GM23248 (cell line): ENCODE measurements around the gene RAI1. TPM values are rescaled to one million over a fixed set of nuclear protein-coding genes. Genes with fewer than 3 reads are reported as not detected.

Source experiments
- DNase-seq: peaks from one replicate; pipeline ENCODE4 v3.0.0-alpha.2; 2015
- H2AFZ ChIP-seq: fragments of 200-600 bp; sonication (generic); 2 replicates; pipeline ENCODE4 v1.6.1; 2016; ENCODE audit warnings: antibody characterized with exemption
- H3F3A ChIP-seq: fragments of 200-600 bp; sonication (generic); 2 replicates; pipeline ENCODE4 v1.6.1; 2016; ENCODE audit warnings: mild to moderate bottlenecking, antibody characterized with exemption, mixed run types; ENCODE audit not compliant: insufficient read depth
- H3K27ac ChIP-seq: fragments of 200-600 bp; sonication (generic); 2 replicates; pipeline ENCODE4 v1.5.1; 2016; ENCODE audit warnings: mild to moderate bottlenecking
- H3K27me3 ChIP-seq: fragments of 200-600 bp; sonication (generic); replicated peaks from 2 replicates; pipeline ENCODE4 v1.6.1; 2016; ENCODE audit warnings: mild to moderate bottlenecking; ENCODE audit not compliant: insufficient read depth
- H3K36me3 ChIP-seq: fragments of 200-600 bp; sonication (generic); 2 replicates; pipeline ENCODE4 v1.6.1; 2016; ENCODE audit warnings: low read depth, mild to moderate bottlenecking
- H3K4me1 ChIP-seq: fragments of 200-600 bp; sonication (generic); 2 replicates; pipeline ENCODE4 v1.6.1; 2016; ENCODE audit warnings: mild to moderate bottlenecking; ENCODE audit not compliant: insufficient read depth
- H3K4me2 ChIP-seq: fragments of 200-600 bp; sonication (generic); one replicate; pipeline ENCODE4 v1.6.1; 2016; ENCODE audit warnings: mild to moderate bottlenecking; ENCODE audit not compliant: unreplicated experiment
- H3K4me3 ChIP-seq: fragments of 200-600 bp; sonication (generic); 2 replicates; pipeline ENCODE4 v1.5.1; 2016; ENCODE audit warnings: mild to moderate bottlenecking
- H3K79me2 ChIP-seq: fragments of 200-600 bp; sonication (generic); 2 replicates; pipeline ENCODE4 v1.6.1; 2016; ENCODE audit warnings: mild to moderate bottlenecking; ENCODE audit not compliant: insufficient read depth
- H3K9ac ChIP-seq: fragments of 200-600 bp; sonication (generic); 2 replicates; pipeline ENCODE4 v1.6.1; 2016; ENCODE audit warnings: mild to moderate bottlenecking
- H3K9me2 ChIP-seq: fragments of 200-600 bp; sonication (generic); 2 replicates; pipeline ENCODE4 v1.6.1; 2016; ENCODE audit warnings: mixed run types, mild to moderate bottlenecking, moderate library complexity; ENCODE audit not compliant: insufficient read depth
- H3K9me3 ChIP-seq: fragments of 200-600 bp; sonication (generic); one replicate; pipeline ENCODE4 v1.6.1; 2017; ENCODE audit warnings: low read depth
- H4K20me1 ChIP-seq: fragments of 200-600 bp; sonication (generic); 2 replicates; pipeline ENCODE4 v1.6.0; 2016; ENCODE audit not compliant: insufficient read depth
- EZH2 ChIP-seq: fragments of 200-600 bp; sonication (generic); IDR thresholded peaks from 2 replicates; pipeline ENCODE4 v1.6.1; 2018; ENCODE audit warnings: antibody characterized with exemption, mild to moderate bottlenecking; ENCODE audit not compliant: insufficient read depth, poor library complexity, severe bottlenecking
- EZH2phosphoT487 ChIP-seq: fragments of 200-600 bp; sonication (generic); IDR thresholded peaks from 2 replicates; pipeline ENCODE4 v1.6.1; 2018; ENCODE audit warnings: antibody characterized with exemption, moderate library complexity, mild to moderate bottlenecking, low read depth; ENCODE audit not compliant: insufficient read depth
- WGBS, 2 experiments: methylation state at CpG; one replicate each; pipeline ENCODE4 v1.1.6; 2015 to 2017; ENCODE audit warnings: low lambda C conversion rate in 2 of 2, low coverage in 1 of 2; ENCODE audit errors: missing lambda C conversion rate in 2 of 2; 5-methylcytosine and 5-hydroxymethylcytosine counted together
- in situ Hi-C: fragments of 300-500 bp; cut with MboI; formaldehyde crosslinking; loops from 2 replicates; pipeline ENCODE4 v1.15.0; 2020
- polyA plus RNA-seq: library from polyadenylated mRNA; unstranded; fragments of >200 nt; fragmentation: Nextera tagmentation; extraction: Ambion mirVana; gene quantifications from 2 replicates; pipeline ENCODE4 v1.2.1, GENCODE V29; 2016
- total RNA-seq: library from RNA; depleted of rRNA; stranded (reverse); fragments of >200 nt; shearing (Covaris generic); gene quantifications from 2 replicates; pipeline ENCODE4 v1.2.3, GENCODE V29; 2014

Gene RAI1
- total and polyA plus RNA-seq, 2 experiments from 2014 or later = 5.2 to 9.1 TPM

- peaks cover 26% of the 10 kb centered on the region for H3K79me2 ChIP-seq
- H3K27me3 ChIP-seq = no peaks in the 10 kb centered on the region
- TF ChIP-seq EZH2 (no peak), EZH2phosphoT487 (no peak)
- no peaks in the 10 kb centered on the region for H3K9me3 ChIP-seq
- in situ Hi-C loops = no loop called here
- H3F3A ChIP-seq = peaks cover 38% of the 10 kb centered on the region
- H2AFZ ChIP-seq = peak overlapping the region; percentile 40; the same call in 1 of the 2 replicates
- WGBS, 2 experiments = 43 to 45% methylated on average over 10 to 11 of the region's 11 CpGs
- H3K9ac ChIP-seq = peak overlapping the region; percentile 93
- H3K9me2 ChIP-seq = no peaks in the 10 kb centered on the region
- peak; percentile 73 for DNase-seq
- no peak overlapping the region for H3K4me3 ChIP-seq
- no peak overlapping the region for H3K4me2 ChIP-seq
- no peaks in the 10 kb centered on the region for H3K36me3 ChIP-seq
- no peaks in the 10 kb centered on the region for H4K20me1 ChIP-seq
- H3K27ac ChIP-seq = peak overlapping the region; percentile 95
- H3K4me1 ChIP-seq = peaks cover 38% of the 10 kb centered on the region
Observed at GRCh38 chr17:17837966-17838962, 157.0 kb downstream of the RAI1 start.

DNA sequence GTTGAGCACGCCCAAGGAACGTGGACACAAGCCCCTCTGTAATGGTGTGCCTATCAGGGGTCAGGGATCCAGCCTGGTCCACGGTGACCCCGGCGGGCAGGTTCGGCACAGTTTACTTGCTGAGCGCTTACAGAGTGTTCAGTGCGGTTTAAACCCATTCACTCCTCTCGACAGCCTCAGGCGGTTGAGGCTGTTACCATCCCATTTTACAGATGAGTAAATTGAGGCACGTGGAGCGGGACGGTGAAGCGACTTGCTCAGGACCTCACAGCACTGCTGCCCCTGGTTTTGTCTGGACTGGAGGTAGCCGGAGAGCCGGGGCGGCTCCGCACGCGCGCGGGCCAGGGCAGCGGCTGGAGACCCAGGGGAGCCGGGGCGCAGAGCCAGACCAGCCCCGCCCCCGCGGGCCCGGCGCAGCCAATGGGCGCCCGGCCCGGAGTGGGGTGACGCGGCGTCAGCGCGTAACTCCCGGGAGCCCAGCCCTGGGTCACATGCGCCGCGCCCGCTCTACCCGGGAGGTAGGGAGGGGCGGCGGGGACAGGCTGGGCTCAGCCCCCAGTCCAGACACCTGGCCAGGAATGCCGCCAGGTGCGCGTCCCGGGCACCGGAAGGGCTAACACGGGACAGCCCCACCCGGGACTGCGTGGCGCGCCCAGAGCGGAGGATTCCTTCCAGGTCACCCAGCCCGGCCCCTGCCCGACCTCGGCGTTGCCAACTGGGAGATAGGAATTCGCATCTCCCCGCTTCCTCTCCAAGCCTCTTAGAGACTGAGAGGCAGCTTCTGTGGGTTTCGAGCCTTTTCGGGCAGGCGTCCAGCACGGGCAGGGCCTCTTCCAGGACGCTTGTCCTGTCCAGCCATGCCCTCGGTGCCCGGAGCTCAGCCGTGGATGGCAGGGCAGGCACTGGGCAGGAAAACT is 158.8 kb downstream of the RAI1 start:
- TF ChIP-seq EZH2 (no peak), EZH2phosphoT487 (no peak)
- no peaks in the 10 kb centered on the region for H3K9me2 ChIP-seq
- H3K9me3 ChIP-seq = no peaks in the 10 kb centered on the region
- H3K79me2 ChIP-seq = peaks cover 8% of the 10 kb centered on the region
- H3K27ac ChIP-seq = peak overlapping the region; percentile 95
- H3K4me2 ChIP-seq = peak overlapping the region; percentile 67
- no peaks in the 10 kb centered on the region for H3K36me3 ChIP-seq
- no peaks in the 10 kb centered on the region for H4K20me1 ChIP-seq
- peak overlapping the region; percentile 52 for H2AFZ ChIP-seq
- peak; percentile 92 for DNase-seq
- 4 to 5% methylated on average over 52 to 65 of the region's 71 CpGs for WGBS, 2 experiments
- in situ Hi-C loops = no loop called here
- peaks cover 35% of the 10 kb centered on the region for H3K4me1 ChIP-seq
- no peaks in the 10 kb centered on the region for H3K27me3 ChIP-seq
- H3K4me3 ChIP-seq = peak overlapping the region; percentile 67
- peak overlapping the region; percentile 86 for H3K9ac ChIP-seq
- peaks cover 33% of the 10 kb centered on the region for H3F3A ChIP-seq

DNA sequence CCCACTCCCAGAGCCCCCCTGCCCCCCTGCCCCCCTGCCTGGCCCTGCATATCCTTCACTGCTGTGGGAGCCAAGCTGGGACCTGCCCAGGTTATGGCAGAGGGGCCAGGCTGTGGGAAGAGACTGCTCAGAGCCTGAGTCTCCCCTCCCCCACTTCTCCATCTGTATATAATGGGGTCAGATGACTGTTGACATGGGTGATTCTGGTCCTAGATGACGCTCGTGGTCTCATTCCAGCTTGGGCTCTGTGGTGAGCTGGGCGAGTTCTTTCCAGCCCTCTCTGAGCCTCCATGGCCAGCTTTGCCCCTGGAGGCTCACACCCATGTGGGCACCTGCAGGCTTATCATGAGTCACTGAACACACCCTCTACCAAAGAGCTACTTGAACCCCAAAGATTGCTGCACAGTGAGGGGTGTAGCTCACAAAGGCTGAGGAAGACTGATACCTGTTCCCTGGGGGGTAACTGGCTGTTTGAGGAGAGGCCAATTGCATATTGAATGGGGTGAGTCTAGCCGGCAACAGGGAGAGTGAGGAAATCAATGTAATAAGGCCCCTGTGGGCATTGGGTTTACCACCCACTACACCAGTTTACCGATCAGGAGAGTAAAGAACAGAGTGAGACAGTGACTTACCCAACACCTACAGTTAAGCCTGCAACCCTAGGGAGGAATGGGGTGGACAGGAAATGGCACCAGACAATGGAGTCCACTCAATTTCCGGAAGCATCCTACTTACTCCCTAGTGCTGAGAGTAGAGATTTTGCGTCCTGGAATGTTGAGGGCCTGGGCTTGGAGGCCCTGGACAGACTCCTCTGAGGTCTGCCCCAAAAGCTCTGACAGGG is 159.7 kb downstream of the RAI1 start:
- Histone ChIP-seq H2AFZ (0 out of 2 replicates have a peak overlapping the region, but pooled peaks have one; percentile 18), H3K9ac (peak overlapping the region; percentile 86), H3K9me3 (no peaks in the 10 kb centered on the region), H3K4me3 (peak overlapping the region; percentile 67), H3K79me2 (no peaks in the 10 kb centered on the region), H3K9me2 (no peaks in the 10 kb centered on the region), H3K4me2 (peak overlapping the region; percentile 67), H3K4me1 (peaks cover 35% of the 10 kb centered on the region), H3K27me3 (no peaks in the 10 kb centered on the region), H4K20me1 (no peaks in the 10 kb centered on the region), H3F3A (peaks cover 33% of the 10 kb centered on the region), H3K27ac (peak overlapping the region; percentile 95), H3K36me3 (no peaks in the 10 kb centered on the region)
- peak; percentile 53 for DNase-seq
- in situ Hi-C loops = no loop called here
- TF ChIP-seq EZH2 (no peak), EZH2phosphoT487 (no peak)
- WGBS, 2 experiments = 45% methylated on average over 7 of the region's 7 CpGs
